Neural cell (in vitro differentiated cells): ENCODE data around the gene ITGB4. TPM values are rescaled to one million over a fixed set of nuclear protein-coding genes. Genes with fewer than 3 reads are reported as not detected.

Experiments used
- H2AFZ ChIP-seq: fragments of 200-600, 300-800 bp; sonication (generic), shearing (Covaris generic); 2 replicates; pipeline ENCODE4 v1.6.0; 2014; ENCODE audit warnings: low read depth, mild to moderate bottlenecking, antibody characterized with exemption, low read length, moderate library complexity
- H3F3A ChIP-seq: fragments of 200-600 bp; shearing (Covaris generic); 2 replicates; pipeline ENCODE4 v1.6.1; 2016; ENCODE audit warnings: mild to moderate bottlenecking, moderate library complexity, mixed read lengths, antibody characterized with exemption, low read length; ENCODE audit not compliant: insufficient read depth, poor library complexity, severe bottlenecking
- H3K27ac ChIP-seq: fragments of 200-600, 300-800 bp; sonication (generic), shearing (Covaris generic); 2 replicates; pipeline ENCODE4 v1.5.1; 2014; ENCODE audit warnings: mild to moderate bottlenecking, low read length, moderate library complexity
- H3K27me3 ChIP-seq: fragments of 300-800, 200-600 bp; sonication (generic), shearing (Covaris generic); 2 replicates; pipeline ENCODE4 v1.6.0; 2014; ENCODE audit warnings: mild to moderate bottlenecking, low read depth, low read length, moderate library complexity; ENCODE audit not compliant: insufficient read depth
- H3K36me3 ChIP-seq: fragments of 300-800, 200-600 bp; sonication (generic), shearing (Covaris generic); 2 replicates; pipeline ENCODE4 v1.5.1; 2014; ENCODE audit warnings: mild to moderate bottlenecking, antibody characterized with exemption, low read length, moderate library complexity; ENCODE audit not compliant: insufficient read depth
- H3K4me2 ChIP-seq: fragments of 300-800, 200-600 bp; sonication (generic), shearing (Covaris generic); 2 replicates; pipeline ENCODE4 v1.6.0; 2014; ENCODE audit warnings: mild to moderate bottlenecking, low read length
- H3K4me3 ChIP-seq: fragments of 300-800, 200-600 bp; sonication (generic), shearing (Covaris generic); 2 replicates; pipeline ENCODE4 v1.5.1; 2014; ENCODE audit warnings: mild to moderate bottlenecking, low read length, moderate library complexity
- H3K79me2 ChIP-seq: fragments of 200-600 bp; shearing (Covaris generic); replicated peaks from 2 replicates; pipeline ENCODE4 v1.6.0; 2014; ENCODE audit warnings: mild to moderate bottlenecking, low read length, moderate library complexity; ENCODE audit not compliant: insufficient read depth
- H3K9ac ChIP-seq: fragments of 300-800, 200-600 bp; sonication (generic), shearing (Covaris generic); 2 replicates; pipeline ENCODE4 v1.6.1; 2016; ENCODE audit warnings: mild to moderate bottlenecking, low read length, mixed read lengths
- H3K9me2 ChIP-seq: fragments of 200-600 bp; shearing (Covaris generic); 2 replicates; pipeline ENCODE4 v1.6.1; 2016; ENCODE audit warnings: mild to moderate bottlenecking, low read length, mixed read lengths; ENCODE audit not compliant: insufficient read depth
- H3K9me3 ChIP-seq: fragments of 200-600, 300-800 bp; sonication (generic), shearing (Covaris generic); 2 replicates; pipeline ENCODE4 v1.6.1; 2016; ENCODE audit warnings: mild to moderate bottlenecking, mixed run types, low read length, moderate library complexity, mixed read lengths
- H4K20me1 ChIP-seq: fragments of 200-600 bp; shearing (Covaris generic); 2 replicates; pipeline ENCODE4 v1.6.1; 2016; ENCODE audit warnings: mild to moderate bottlenecking, mixed run types; ENCODE audit not compliant: insufficient read depth
- CTCF ChIP-seq: fragments of 450-650 bp; IDR thresholded peaks from 2 replicates; pipeline ENCODE4 v1.5.1; 2014; ENCODE audit warnings: antibody characterized with exemption, mild to moderate bottlenecking, moderate library complexity; ENCODE audit not compliant: poor library complexity, severe bottlenecking
- POLR2AphosphoS5 ChIP-seq: IDR thresholded peaks from 2 replicates; pipeline ENCODE4 v1.6.1; 2012
- RAD21 ChIP-seq: fragments of 450-650 bp; conservative IDR thresholded peaks from 2 replicates; pipeline ENCODE4 v1.6.1; 2014; ENCODE audit warnings: antibody characterized with exemption, mild to moderate bottlenecking, moderate library complexity
- REST ChIP-seq: IDR thresholded peaks from 2 replicates; pipeline ENCODE4 v1.6.1; 2012; ENCODE audit warnings: borderline replicate concordance
- TAF1 ChIP-seq: IDR thresholded peaks from 2 replicates; pipeline ENCODE4 v1.6.1; 2012; ENCODE audit warnings: low read depth
- polyA plus RNA-seq: library from polyadenylated mRNA; depleted of rRNA; stranded (reverse); fragments of >200 nt; gene quantifications from 2 replicates; pipeline ENCODE4 v1.2.3, GENCODE V29; 2014

Gene ITGB4
- polyA plus RNA-seq, 1 donor from 2014 or later: not detected

GRCh38 chr17:75773121-75773807 lies 52.0 kb downstream of the ITGB4 start:
- H3K27me3 ChIP-seq: no peaks in the 10 kb centered on the region
- H3K9me3 ChIP-seq: no peaks in the 10 kb centered on the region
- H3K4me3 ChIP-seq: no peak overlapping the region
- H4K20me1 ChIP-seq: peaks cover 38% of the 10 kb centered on the region
- H3K4me2 ChIP-seq: no peak overlapping the region
- peaks cover 38% of the 10 kb centered on the region for H3K79me2 ChIP-seq
- H2AFZ ChIP-seq: no peak overlapping the region
- no peaks in the 10 kb centered on the region for H3K9me2 ChIP-seq
- no peaks in the 10 kb centered on the region for H3F3A ChIP-seq
- H3K36me3 ChIP-seq: peaks cover 3% of the 10 kb centered on the region
- TF ChIP-seq TAF1 (no peak), POLR2AphosphoS5 (peak; percentile 4), CTCF (no peak)
- no peak overlapping the region for H3K9ac ChIP-seq
- no peak overlapping the region for H3K27ac ChIP-seq

GRCh38 chr17:75773808-75774470 lies 52.7 kb downstream of the ITGB4 start:
- no peaks in the 10 kb centered on the region for H3K9me2 ChIP-seq
- H4K20me1 ChIP-seq: peaks cover 45% of the 10 kb centered on the region
- H3K4me3 ChIP-seq: no peak overlapping the region
- H3K27ac ChIP-seq: no peak overlapping the region
- peaks cover 45% of the 10 kb centered on the region for H3K79me2 ChIP-seq
- no peaks in the 10 kb centered on the region for H3K9me3 ChIP-seq
- H3K36me3 ChIP-seq: peaks cover 8% of the 10 kb centered on the region
- TF ChIP-seq REST (no peak), RAD21 (no peak), POLR2AphosphoS5 (peak; percentile 52)
- H3K4me2 ChIP-seq: no peak overlapping the region
- no peak overlapping the region for H2AFZ ChIP-seq
- no peaks in the 10 kb centered on the region for H3F3A ChIP-seq
- no peaks in the 10 kb centered on the region for H3K27me3 ChIP-seq
- no peak overlapping the region for H3K9ac ChIP-seq

GRCh38 chr17:75774471-75774990 lies 53.3 kb downstream of the ITGB4 start:
- H3K9me3 ChIP-seq: no peaks in the 10 kb centered on the region
- no peaks in the 10 kb centered on the region for H3K27me3 ChIP-seq
- H3F3A ChIP-seq: no peaks in the 10 kb centered on the region
- no peak overlapping the region for H3K9ac ChIP-seq
- peaks cover 8% of the 10 kb centered on the region for H3K36me3 ChIP-seq
- H4K20me1 ChIP-seq: peaks cover 50% of the 10 kb centered on the region
- peak overlapping the region; percentile 96 for H3K4me3 ChIP-seq
- H2AFZ ChIP-seq: no peak overlapping the region
- no peaks in the 10 kb centered on the region for H3K9me2 ChIP-seq
- no peak overlapping the region for H3K4me2 ChIP-seq
- peaks cover 50% of the 10 kb centered on the region for H3K79me2 ChIP-seq
- H3K27ac ChIP-seq: no peak overlapping the region
- TF ChIP-seq REST (no peak), RAD21 (no peak), TAF1 (peak; percentile 11), POLR2AphosphoS5 (peak; percentile 49)
